Measurements from ENCODE around the gene CLIC5.

CLIC5 gene

DNA sequence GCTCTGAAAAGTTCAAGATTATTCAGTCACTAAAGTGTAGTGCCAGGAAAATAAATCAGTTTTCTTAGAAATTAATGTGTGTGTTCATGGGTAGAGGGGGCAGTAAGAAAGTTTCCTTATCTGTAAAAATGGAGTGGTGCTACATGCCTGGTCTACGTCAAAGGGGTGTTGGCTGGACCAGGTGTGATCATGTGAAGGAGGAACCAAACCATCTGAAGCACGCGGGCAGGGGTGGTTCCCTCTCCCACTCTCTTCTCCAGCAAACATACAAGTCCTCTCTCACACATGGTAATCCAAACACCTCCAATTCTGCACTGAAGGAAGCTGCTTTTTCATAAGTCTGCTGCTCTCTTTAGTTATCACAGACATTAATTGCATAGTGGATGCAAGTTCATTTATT is 63.1 kb downstream of the CLIC5 start:
- 88 to 98% methylated on average over 3 of the region's 3 CpGs for WGBS, 2 experiments
- Histone ChIP-seq H3K36me3 (ENCODE audit: control insufficient read depth, insufficient read depth, low read length) (no peaks in the 10 kb centered on the region), H3K4me3 (ENCODE audit: insufficient read depth, low read depth, low read length) (no peak overlapping the region), H3K9me3 (ENCODE audit: control insufficient read depth, low read length) (no peaks in the 10 kb centered on the region), H3K27me3 (ENCODE audit: control insufficient read depth, insufficient read depth, low read length, poor library complexity, severe bottlenecking) (no peaks in the 10 kb centered on the region), H3K4me1 (ENCODE audit: control insufficient read depth, insufficient read depth, low read length) (no peaks in the 10 kb centered on the region), H3K27ac (ENCODE audit: insufficient read depth, low read depth, low read length, poor library complexity, severe bottlenecking) (no peak overlapping the region)

DNA sequence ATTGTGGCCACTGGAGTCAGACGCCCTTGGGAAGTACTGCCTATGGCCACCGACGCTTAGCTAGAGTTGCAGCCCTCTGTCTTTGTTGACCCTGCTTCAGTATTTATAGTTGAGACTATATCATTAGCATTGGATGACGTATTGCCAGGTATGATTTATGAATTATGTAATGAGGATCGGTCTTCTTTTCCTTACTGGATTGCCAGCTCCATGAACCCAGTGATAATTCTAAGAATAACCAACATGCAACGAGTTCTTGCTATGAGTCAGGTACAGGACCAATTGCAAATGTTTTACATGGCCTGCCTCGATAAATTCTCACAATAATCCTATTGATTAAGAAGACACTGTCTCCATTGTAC is 63.5 kb downstream of the CLIC5 start:
- Histone ChIP-seq H3K4me3 (ENCODE audit: insufficient read depth, low read depth, low read length) (no peak overlapping the region), H3K4me1 (ENCODE audit: control insufficient read depth, insufficient read depth, low read length) (no peaks in the 10 kb centered on the region), H3K27me3 (ENCODE audit: control insufficient read depth, insufficient read depth, low read length, poor library complexity, severe bottlenecking) (no peaks in the 10 kb centered on the region), H3K9me3 (ENCODE audit: control insufficient read depth, low read length) (no peaks in the 10 kb centered on the region), H3K36me3 (ENCODE audit: control insufficient read depth, insufficient read depth, low read length) (no peaks in the 10 kb centered on the region), H3K27ac (ENCODE audit: insufficient read depth, low read depth, low read length, poor library complexity, severe bottlenecking) (no peak overlapping the region)
- 92 to 95% methylated on average over 7 of the region's 7 CpGs for WGBS, 2 experiments

DNA sequence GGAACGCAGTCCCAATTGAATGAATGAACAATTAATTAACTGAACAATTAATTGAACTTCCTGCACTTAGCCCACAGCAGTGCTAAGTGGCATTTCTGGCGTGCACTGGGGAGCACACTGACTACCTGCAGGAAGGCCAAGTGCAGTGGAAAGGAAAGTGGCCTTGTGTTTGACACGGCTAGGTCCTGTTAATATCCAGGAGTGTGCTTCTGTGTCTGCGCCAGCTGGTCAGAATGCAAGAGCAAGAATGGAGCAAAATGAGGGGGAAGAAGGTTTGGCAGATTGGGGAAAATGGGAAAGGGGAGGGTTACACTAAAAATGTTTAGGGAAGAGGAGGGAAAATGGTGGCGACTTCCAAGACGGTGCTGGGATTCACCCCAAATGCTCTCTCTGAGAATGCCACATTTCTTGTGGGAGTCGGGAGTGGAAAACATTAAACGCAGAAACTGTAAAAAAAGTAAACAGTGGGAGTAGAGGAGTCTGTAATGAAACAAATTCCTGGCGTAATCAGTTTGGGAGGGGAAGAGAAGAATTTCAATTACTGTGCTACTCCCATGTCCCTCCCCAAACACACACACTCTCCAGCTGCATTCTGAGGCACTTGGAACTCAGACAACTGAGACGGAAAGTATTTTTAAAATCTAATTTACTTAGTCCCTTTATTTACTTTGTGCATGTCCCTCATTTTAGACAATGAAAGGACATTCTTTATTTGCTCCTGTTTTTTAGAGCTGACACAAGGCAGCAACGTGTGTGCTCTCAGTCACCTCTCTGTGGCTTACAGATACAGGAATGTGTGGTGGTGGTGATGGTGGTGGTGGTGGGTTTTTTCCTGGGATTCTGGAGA is 64.1 kb downstream of the CLIC5 start:
- WGBS, 2 experiments: 88 to 92% methylated on average over 10 of the region's 11 CpGs
- H3K4me3 ChIP-seq (ENCODE audit: insufficient read depth, low read depth, low read length): no peak overlapping the region
- H3K27ac ChIP-seq (ENCODE audit: insufficient read depth, low read depth, low read length, poor library complexity, severe bottlenecking): no peak overlapping the region

DNA sequence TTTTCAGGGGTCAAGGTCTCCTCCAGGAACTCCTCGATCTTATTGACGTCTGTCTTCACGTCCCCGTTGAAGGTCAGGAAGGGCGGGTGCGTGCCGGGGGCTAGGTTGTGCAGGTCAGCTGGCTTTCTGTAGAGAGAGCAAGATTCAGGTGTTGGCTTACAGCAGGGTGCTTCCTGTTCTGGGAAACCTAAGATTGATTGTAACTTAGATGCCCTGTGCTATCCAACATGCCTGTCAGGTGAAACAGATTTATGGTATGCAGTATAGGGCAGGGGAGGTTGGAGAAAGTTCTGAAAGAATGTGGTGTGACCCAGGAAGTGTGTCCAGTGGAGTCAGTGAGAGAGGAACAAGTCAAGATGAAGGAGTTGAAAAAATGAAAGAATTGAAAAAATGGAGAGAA is 66.4 kb downstream of the CLIC5 start:
- H3K4me1 ChIP-seq (ENCODE audit: control insufficient read depth, insufficient read depth, low read length): no peaks in the 10 kb centered on the region
- WGBS, 2 experiments: 95 to 96% methylated on average over 7 of the region's 7 CpGs
- H3K36me3 ChIP-seq (ENCODE audit: control insufficient read depth, insufficient read depth, low read length): no peaks in the 10 kb centered on the region
- H3K4me3 ChIP-seq (ENCODE audit: insufficient read depth, low read depth, low read length): no peak overlapping the region
- H3K9me3 ChIP-seq (ENCODE audit: control insufficient read depth, low read length): no peaks in the 10 kb centered on the region
- no peaks in the 10 kb centered on the region for H3K27me3 ChIP-seq (ENCODE audit: control insufficient read depth, insufficient read depth, low read length, poor library complexity, severe bottlenecking)
- no peak overlapping the region for H3K27ac ChIP-seq (ENCODE audit: insufficient read depth, low read depth, low read length, poor library complexity, severe bottlenecking)

More for the DNA sequence above, 64.1 kb downstream of the CLIC5 start:
- Histone ChIP-seq H3K4me1 (ENCODE audit: control insufficient read depth, insufficient read depth, low read length) (no peaks in the 10 kb centered on the region), H3K36me3 (ENCODE audit: control insufficient read depth, insufficient read depth, low read length) (no peaks in the 10 kb centered on the region), H3K9me3 (ENCODE audit: control insufficient read depth, low read length) (no peaks in the 10 kb centered on the region), H3K27me3 (ENCODE audit: control insufficient read depth, insufficient read depth, low read length, poor library complexity, severe bottlenecking) (no peaks in the 10 kb centered on the region)

DNA sequence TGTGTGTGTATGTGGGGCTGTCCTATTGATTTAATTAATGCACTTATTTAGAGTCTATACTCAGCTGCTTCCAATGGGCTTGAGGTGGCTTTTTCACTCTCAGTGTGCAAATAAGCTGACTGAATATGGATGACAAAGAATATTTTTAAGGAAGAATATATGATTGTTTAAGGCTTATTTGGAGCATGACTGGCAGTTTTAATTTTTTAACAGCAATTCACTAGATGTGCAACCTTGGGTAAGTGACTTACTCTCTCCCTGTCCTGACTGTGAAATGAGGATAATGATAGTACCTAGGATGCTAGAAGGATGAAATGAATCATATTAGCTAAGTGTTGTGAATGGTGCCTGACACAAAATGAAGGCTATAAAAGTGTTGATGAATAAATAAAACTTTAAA is 67.9 kb downstream of the CLIC5 start:
- Histone ChIP-seq H3K27me3 (ENCODE audit: control insufficient read depth, insufficient read depth, low read length, poor library complexity, severe bottlenecking) (no peaks in the 10 kb centered on the region), H3K27ac (ENCODE audit: insufficient read depth, low read depth, low read length, poor library complexity, severe bottlenecking) (no peak overlapping the region), H3K9me3 (ENCODE audit: control insufficient read depth, low read length) (no peaks in the 10 kb centered on the region), H3K4me3 (ENCODE audit: insufficient read depth, low read depth, low read length) (no peak overlapping the region), H3K4me1 (ENCODE audit: control insufficient read depth, insufficient read depth, low read length) (no peaks in the 10 kb centered on the region), H3K36me3 (ENCODE audit: control insufficient read depth, insufficient read depth, low read length) (no peaks in the 10 kb centered on the region)

DNA sequence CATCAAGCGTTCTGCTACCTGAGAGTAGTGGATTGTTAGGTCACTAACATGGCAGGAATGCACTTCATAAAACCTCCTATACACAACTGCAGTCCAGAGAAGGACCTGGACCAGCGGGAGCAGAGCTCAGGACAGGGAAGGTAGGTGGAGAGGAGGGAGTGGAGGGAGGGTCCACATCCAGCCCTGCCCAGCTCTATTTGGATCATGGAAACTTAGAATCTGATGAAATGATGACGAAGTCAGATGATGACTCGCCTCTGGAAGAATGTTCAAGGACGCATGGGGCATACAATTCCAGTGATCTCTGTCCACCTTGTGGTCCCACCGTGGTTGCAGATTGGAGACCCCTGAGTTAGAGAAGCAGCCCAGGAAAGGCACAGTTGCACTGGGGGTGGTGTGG is 68.8 kb downstream of the CLIC5 start:
- Histone ChIP-seq H3K36me3 (ENCODE audit: control insufficient read depth, insufficient read depth, low read length) (no peaks in the 10 kb centered on the region), H3K4me1 (ENCODE audit: control insufficient read depth, insufficient read depth, low read length) (no peaks in the 10 kb centered on the region), H3K27ac (ENCODE audit: insufficient read depth, low read depth, low read length, poor library complexity, severe bottlenecking) (no peak overlapping the region), H3K4me3 (ENCODE audit: insufficient read depth, low read depth, low read length) (no peak overlapping the region), H3K27me3 (ENCODE audit: control insufficient read depth, insufficient read depth, low read length, poor library complexity, severe bottlenecking) (no peaks in the 10 kb centered on the region), H3K9me3 (ENCODE audit: control insufficient read depth, low read length) (no peaks in the 10 kb centered on the region)
- 91 to 92% methylated on average over 6 of the region's 6 CpGs for WGBS, 2 experiments

DNA sequence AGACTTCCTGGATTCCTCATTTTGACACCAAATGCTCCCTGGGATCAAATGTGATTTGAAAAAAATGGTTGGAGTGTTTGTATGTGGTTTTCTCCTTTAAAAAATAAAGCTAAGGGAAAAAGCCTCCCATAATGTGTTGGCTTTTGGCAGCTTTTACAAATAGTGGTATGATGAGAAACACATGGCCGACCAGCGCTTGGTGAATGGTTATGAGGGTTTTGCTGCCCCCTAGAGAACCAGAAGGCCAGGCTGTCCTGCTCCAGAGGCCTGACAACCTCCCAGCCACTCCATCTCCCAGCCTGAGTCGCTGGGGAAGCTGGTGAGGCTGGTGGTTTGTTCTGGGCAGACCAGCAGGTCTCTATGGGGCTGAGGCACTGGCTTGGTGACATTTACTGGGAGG is 69.3 kb downstream of the CLIC5 start:
- Histone ChIP-seq H3K27ac (ENCODE audit: insufficient read depth, low read depth, low read length, poor library complexity, severe bottlenecking) (no peak overlapping the region), H3K27me3 (ENCODE audit: control insufficient read depth, insufficient read depth, low read length, poor library complexity, severe bottlenecking) (no peaks in the 10 kb centered on the region), H3K4me3 (ENCODE audit: insufficient read depth, low read depth, low read length) (no peak overlapping the region), H3K4me1 (ENCODE audit: control insufficient read depth, insufficient read depth, low read length) (no peaks in the 10 kb centered on the region), H3K36me3 (ENCODE audit: control insufficient read depth, insufficient read depth, low read length) (no peaks in the 10 kb centered on the region), H3K9me3 (ENCODE audit: control insufficient read depth, low read length) (no peaks in the 10 kb centered on the region)
- 72 to 85% methylated on average over 3 of the region's 3 CpGs for WGBS, 2 experiments

DNA sequence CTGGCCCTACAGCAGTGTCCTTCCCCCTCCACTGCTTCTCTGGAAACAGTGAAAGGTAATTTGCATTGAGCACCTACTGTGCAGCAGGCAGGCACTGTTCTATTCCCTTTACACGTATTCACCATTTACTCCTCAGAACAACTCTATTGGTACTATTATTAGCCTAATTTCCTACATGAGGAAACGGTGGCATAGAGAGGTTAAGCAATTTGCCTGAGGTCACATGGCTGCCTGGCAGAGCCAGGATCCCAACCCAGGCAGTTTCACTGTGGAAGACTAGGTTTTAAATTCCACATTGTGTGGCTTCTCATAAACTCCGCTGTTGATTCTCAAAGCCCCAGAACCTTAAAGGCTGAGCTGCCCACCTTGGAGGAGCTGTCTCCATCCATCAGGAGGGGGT is 72.7 kb downstream of the CLIC5 start:
- Histone ChIP-seq H3K27ac (ENCODE audit: insufficient read depth, low read depth, low read length, poor library complexity, severe bottlenecking) (no peak overlapping the region), H3K27me3 (ENCODE audit: control insufficient read depth, insufficient read depth, low read length, poor library complexity, severe bottlenecking) (no peaks in the 10 kb centered on the region), H3K9me3 (ENCODE audit: control insufficient read depth, low read length) (no peaks in the 10 kb centered on the region), H3K4me3 (ENCODE audit: insufficient read depth, low read depth, low read length) (no peak overlapping the region), H3K36me3 (ENCODE audit: control insufficient read depth, insufficient read depth, low read length) (no peaks in the 10 kb centered on the region), H3K4me1 (ENCODE audit: control insufficient read depth, insufficient read depth, low read length) (no peaks in the 10 kb centered on the region)
- WGBS, 2 experiments: 66 to 73% methylated on average over 3 of the region's 3 CpGs

DNA sequence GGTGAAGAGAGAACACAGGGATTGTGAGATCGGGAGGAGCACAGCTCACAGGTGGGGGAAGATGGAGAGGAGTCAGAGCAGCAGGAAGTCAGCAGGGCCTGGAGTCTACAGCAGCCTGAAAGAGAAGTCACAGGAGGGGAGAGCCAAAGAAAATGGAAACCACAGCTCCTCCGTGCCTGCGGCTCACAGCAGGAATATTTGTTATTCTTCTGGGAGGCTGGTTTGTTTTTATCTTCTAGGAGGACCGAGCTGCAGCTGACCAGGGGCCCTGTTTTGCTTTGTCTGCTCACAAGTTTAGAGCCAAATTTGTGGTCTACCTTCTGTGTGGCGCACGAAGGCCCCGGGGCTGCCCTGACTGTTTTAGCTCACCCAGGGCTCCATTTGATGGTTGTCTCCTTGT is 81.8 kb downstream of the CLIC5 start:
- no peak overlapping the region for H3K4me3 ChIP-seq (ENCODE audit: insufficient read depth, low read depth, low read length)
- no peaks in the 10 kb centered on the region for H3K36me3 ChIP-seq (ENCODE audit: control insufficient read depth, insufficient read depth, low read length)
- H3K9me3 ChIP-seq (ENCODE audit: control insufficient read depth, low read length): no peaks in the 10 kb centered on the region
- 11 to 13% methylated on average over 7 of the region's 7 CpGs for WGBS, 2 experiments
- peaks cover 35% of the 10 kb centered on the region for H3K27me3 ChIP-seq (ENCODE audit: control insufficient read depth, insufficient read depth, low read length, poor library complexity, severe bottlenecking)
- no peak overlapping the region for H3K27ac ChIP-seq (ENCODE audit: insufficient read depth, low read depth, low read length, poor library complexity, severe bottlenecking)
- peaks cover 10% of the 10 kb centered on the region for H3K4me1 ChIP-seq (ENCODE audit: control insufficient read depth, insufficient read depth, low read length)

DNA sequence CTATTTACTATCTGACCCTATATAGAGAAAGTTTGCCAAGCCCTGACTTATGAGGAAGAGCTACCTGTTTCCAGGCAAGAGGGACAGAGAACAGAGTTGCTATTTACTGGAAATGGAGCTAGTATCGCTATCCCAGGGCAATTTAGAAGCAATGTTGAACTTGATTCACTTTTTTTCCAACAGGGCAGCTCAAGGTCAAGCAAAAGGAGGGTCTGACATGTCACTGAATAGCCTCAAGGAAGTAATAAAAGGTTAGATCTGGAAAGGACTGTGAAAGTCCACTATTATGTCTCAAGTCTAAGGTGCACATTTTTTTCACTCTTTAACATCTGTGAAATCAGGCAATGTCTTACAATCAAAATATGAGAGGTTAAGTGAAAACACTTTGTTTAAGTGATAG is 84.4 kb downstream of the CLIC5 start:
- Histone ChIP-seq H3K36me3 (ENCODE audit: control insufficient read depth, insufficient read depth, low read length) (no peaks in the 10 kb centered on the region), H3K27ac (ENCODE audit: insufficient read depth, low read depth, low read length, poor library complexity, severe bottlenecking) (no peak overlapping the region), H3K9me3 (ENCODE audit: control insufficient read depth, low read length) (no peaks in the 10 kb centered on the region), H3K27me3 (ENCODE audit: control insufficient read depth, insufficient read depth, low read length, poor library complexity, severe bottlenecking) (peaks cover 35% of the 10 kb centered on the region), H3K4me1 (ENCODE audit: control insufficient read depth, insufficient read depth, low read length) (peaks cover 22% of the 10 kb centered on the region), H3K4me3 (ENCODE audit: insufficient read depth, low read depth, low read length) (no peak overlapping the region)
- 94 to 100% methylated on average over 1 of the region's 1 CpG for WGBS, 2 experiments
